Posterior cingulate gyrus (tissue), 11 donors: Measurements from ENCODE around the gene KCNC1.

Source experiments
- DNase-seq, 10 donors: peaks; one replicate each; pipeline versions ENCODE4 v3.0.0 to v3.0.0-alpha.2; 2020 to 2021; ENCODE audit warnings: mixed read lengths in 3 of 10
- intact Hi-C: fragments of 100-400 bp; cut with DNase I; formaldehyde crosslinking; loops from one replicate; pipeline ENCODE4 v1.15.1; 2023

Gene KCNC1

GRCh38 chr11:17805873-17806272, 71.3 kb downstream of the KCNC1 start:
- DNase-seq, result peak in 1 of 10 donors; percentile 54
- intact Hi-C loops, result no loop called here

- intact Hi-C loops, result no loop called here
- DNase-seq, result peak in 1 of 10 donors; percentile 82
These were observed 72.5 kb downstream of the KCNC1 start for GRCh38 chr11:17807034-17807433.

- DNase-seq, result no peak
- intact Hi-C loops, result no loop called here
These were observed 75.5 kb downstream of the KCNC1 start for GRCh38 chr11:17810041-17810440.

- peak in 1 of 10 donors; percentile 40 for DNase-seq
- intact Hi-C loops, result no loop called here
These were observed 76.2 kb downstream of the KCNC1 start for GRCh38 chr11:17810746-17811145.

- intact Hi-C loops, result no loop called here
- DNase-seq, result no peak
These were observed 76.8 kb downstream of the KCNC1 start for GRCh38 chr11:17811352-17811751.

GRCh38 chr11:17812091-17812864, 77.7 kb downstream of the KCNC1 start:
- peak in 1 of 10 donors; percentile 84 for DNase-seq
- intact Hi-C loops, result no loop called here

- intact Hi-C loops, result no loop called here
- DNase-seq, result no peak
These were observed 78.2 kb downstream of the KCNC1 start for GRCh38 chr11:17812865-17813187.

GRCh38 chr11:17813391-17814059, 78.9 kb downstream of the KCNC1 start:
- no peak for DNase-seq
- intact Hi-C loops, result no loop called here

GRCh38 chr11:17814546-17814945, 80.0 kb downstream of the KCNC1 start:
- no peak for DNase-seq
- intact Hi-C loops, result no loop called here

GRCh38 chr11:17816232-17816931, 81.8 kb downstream of the KCNC1 start:
- DNase-seq, result no peak
- intact Hi-C loops, result no loop called here

GRCh38 chr11:17821648-17822400, 87.2 kb downstream of the KCNC1 start:
- intact Hi-C loops, result no loop called here

GRCh38 chr11:17822401-17822781, 87.8 kb downstream of the KCNC1 start:
- no peak for DNase-seq
- intact Hi-C loops, result no loop called here

More at GRCh38 chr11:17821648-17822400, 87.2 kb downstream of the KCNC1 start:
- no peak for DNase-seq

GRCh38 chr11:17827006-17827405, 92.4 kb downstream of the KCNC1 start:
- DNase-seq, result no peak
- intact Hi-C loops, result no loop called here

- peak in 9 of 10 donors; percentile 21 to 95 (median 70) for DNase-seq
- intact Hi-C loops, result no loop called here
These were observed 93.8 kb downstream of the KCNC1 start for GRCh38 chr11:17828311-17828751.

- intact Hi-C loops, result no loop called here
- DNase-seq, result no peak
These were observed 96.6 kb downstream of the KCNC1 start for GRCh38 chr11:17831228-17831627.

- intact Hi-C loops, result no loop called here
- no peak for DNase-seq
These were observed 97.3 kb downstream of the KCNC1 start for GRCh38 chr11:17831883-17832282.
